Inflammatory macrophage treated with lipopolysaccharide for 4 hours (primary cell): ENCODE results near the gene ZNF19.

Experiments used
- DNase-seq: peaks from one replicate; pipeline ENCODE4 v3.0.0-alpha.2; 2020

Gene ZNF19

GRCh38 chr16:71440669-71441347, 48.3 kb downstream of the ZNF19 start:
- DNase-seq, result no peak

GRCh38 chr16:71439523-71439922, 49.6 kb downstream of the ZNF19 start:
- no peak for DNase-seq

- no peak for DNase-seq
Observed at GRCh38 chr16:71436473-71436872, 52.7 kb downstream of the ZNF19 start.

GRCh38 chr16:71432906-71433305, 56.2 kb downstream of the ZNF19 start:
- DNase-seq, result no peak

- DNase-seq, result no peak
Observed at GRCh38 chr16:71431991-71432390, 57.1 kb downstream of the ZNF19 start.

- no peak for DNase-seq
Observed at GRCh38 chr16:71431176-71431575, 57.9 kb downstream of the ZNF19 start.

- no peak for DNase-seq
Observed at GRCh38 chr16:71430744-71431143, 58.4 kb downstream of the ZNF19 start.

GRCh38 chr16:71429581-71429980, 59.5 kb downstream of the ZNF19 start:
- no peak for DNase-seq

- DNase-seq, result no peak
Observed at GRCh38 chr16:71428883-71429282, 60.2 kb downstream of the ZNF19 start.

GRCh38 chr16:71428385-71428784, 60.7 kb downstream of the ZNF19 start:
- no peak for DNase-seq

GRCh38 chr16:71426880-71427615, 62.1 kb downstream of the ZNF19 start:
- no peak for DNase-seq

- no peak for DNase-seq
Observed at GRCh38 chr16:71426069-71426879, 62.9 kb downstream of the ZNF19 start.

- DNase-seq, result no peak
Observed at GRCh38 chr16:71425746-71426068, 63.4 kb downstream of the ZNF19 start.

- no peak for DNase-seq
Observed at GRCh38 chr16:71424626-71425025, 64.5 kb downstream of the ZNF19 start.

GRCh38 chr16:71423865-71424264, 65.3 kb downstream of the ZNF19 start:
- DNase-seq, result no peak
